Stimulated activated CD8-positive, alpha-beta memory T cell treated with anti-CD3 and anti-CD28 coated beads, Interleukin-4, amount 100 ng/mL, for 4 hours (primary cell): ENCODE data around the gene TMED6.
"Not testable (repeated sequence)": the region's sequence is repeated elsewhere in the genome, so short reads cannot be mapped to it uniquely, and the experiment has no call there.

ENCODE experiments used
- DNase-seq, 2 donors: peaks; one replicate each; pipeline ENCODE4 v3.0.0-alpha.2; 2020; ENCODE audit warnings: low read depth in 2 of 2, low spot score in 1 of 2

Gene TMED6

DNA sequence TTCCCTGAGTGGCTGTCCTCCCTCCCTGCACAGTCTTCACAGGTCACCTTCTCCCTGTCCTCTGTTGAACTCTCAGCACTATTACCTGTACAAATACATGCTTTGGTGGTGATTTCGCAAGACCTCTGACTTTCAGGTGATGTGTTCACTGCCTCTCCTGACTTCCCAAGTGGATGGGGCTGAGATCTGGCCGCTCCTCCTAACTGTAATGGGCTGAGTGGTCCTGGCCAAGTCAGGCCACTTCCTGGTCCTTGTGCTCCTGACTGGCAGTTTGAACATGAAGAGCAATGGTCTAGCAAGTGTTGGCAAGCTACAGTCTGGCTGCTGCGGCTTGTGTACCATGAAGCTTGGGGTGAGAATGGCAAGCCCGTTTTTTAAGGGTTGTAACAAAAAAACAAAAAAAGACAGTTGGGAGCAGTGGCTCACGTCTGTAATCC lies 11.7 kb upstream of the TMED6 start:
- no peak for DNase-seq

DNA sequence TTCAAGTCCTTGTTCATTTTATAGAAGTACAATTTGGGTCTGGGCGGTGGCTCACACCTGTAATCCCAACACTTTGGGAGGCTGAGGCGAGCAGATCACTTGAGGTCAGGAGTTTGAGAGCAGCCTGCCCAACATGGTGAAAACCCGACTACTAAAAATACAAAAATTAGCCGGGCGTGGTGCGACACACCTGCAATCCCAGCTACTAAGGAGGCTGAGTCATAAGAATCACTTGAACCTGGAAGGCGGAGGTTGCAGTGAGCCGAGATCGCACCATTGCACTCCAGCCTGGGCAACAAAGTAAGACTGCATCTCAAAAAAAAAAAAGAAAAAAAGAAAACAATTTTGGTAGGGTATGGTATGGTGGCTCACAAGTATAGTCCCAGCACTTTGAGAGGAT lies 8.5 kb upstream of the TMED6 start:
- DNase-seq = not testable (repeated sequence)

DNA sequence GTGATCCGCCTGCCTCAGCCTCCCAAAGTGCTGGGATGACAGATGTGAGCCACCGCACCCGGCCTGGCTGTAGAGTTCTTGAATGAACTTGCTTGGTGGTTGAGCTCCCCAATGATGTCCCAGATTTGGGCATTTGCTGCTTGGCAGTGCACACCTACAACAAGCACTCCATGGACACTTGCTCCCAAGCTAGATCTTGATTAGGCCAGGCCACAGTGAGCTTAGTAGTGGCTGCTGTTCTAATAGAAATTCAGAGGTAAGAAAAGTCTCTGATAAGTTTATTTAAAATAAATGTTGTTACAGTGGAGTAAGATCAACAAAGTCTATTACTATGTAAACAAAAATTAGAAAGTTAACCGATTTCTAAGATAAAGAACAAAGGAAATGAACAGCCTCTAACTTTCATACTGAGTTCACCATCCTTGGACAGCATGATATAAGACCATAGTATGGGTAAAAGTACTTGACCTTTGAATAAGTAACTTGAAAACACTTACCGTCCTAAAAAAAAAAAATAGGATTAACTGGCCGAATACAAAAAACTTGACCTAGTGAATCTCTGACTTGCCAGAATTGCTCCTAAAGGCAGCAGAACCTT lies 951 bp downstream of the TMED6 start:
- no peak for DNase-seq

DNA sequence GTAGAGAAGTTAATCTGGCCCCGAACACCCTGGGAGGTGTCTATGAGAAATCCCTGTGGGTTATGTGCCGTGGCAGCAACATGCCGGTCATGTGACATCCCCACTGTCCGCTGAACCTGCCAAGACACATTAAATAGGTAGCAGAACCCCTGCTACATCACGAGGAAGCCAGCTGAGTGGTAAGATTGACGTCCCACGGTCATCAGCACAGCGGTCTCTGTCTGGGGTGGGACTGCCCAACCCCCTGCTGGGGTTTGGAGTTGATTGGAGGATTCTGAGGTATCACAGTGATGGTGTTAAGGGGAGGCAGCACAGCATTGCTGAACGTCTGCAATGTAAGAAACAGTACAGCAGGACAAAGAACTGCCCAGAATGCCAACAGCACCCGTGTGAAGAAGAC lies 2.0 kb downstream of the TMED6 start:
- no peak for DNase-seq

DNA sequence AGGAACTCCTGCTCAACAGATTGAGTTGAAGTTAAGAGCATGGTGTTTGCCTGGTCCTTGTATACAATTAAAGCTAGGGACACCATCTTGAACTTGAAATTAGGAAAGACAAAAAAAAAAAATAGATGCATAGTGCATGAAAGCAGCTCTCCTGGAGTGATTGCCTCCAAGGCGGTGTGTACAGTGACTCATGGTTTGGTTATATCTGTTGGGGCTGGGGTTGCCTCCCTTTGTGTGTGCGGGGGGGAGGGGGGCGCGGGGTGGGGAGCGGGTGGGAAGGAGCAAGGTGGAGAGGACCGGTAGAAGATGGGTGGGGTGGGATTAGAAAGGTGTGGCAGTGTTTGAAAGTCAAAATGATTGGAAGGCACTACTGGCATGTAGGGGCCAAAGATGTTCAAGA lies 3.4 kb downstream of the TMED6 start:
- no peak for DNase-seq

DNA sequence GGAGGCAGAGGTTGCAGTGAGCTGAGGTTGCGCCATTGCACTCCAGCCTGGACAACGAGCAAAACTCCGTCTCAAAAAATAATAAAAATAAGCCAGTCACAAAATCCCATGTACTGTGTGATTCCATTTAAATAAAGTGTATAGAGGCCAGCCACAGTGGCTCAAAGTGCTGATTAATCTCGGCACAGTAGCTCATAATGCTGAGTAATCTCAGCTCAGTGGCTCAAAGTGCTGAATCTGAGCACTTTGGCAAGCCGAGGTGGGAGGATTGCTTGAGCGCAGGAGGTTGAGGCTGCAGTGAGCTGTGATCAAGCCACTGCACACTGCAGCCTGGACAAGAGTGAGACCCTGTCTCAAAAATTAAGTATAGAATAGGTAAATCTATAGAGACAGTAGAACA lies 4.9 kb downstream of the TMED6 start:
- DNase-seq = no peak

DNA sequence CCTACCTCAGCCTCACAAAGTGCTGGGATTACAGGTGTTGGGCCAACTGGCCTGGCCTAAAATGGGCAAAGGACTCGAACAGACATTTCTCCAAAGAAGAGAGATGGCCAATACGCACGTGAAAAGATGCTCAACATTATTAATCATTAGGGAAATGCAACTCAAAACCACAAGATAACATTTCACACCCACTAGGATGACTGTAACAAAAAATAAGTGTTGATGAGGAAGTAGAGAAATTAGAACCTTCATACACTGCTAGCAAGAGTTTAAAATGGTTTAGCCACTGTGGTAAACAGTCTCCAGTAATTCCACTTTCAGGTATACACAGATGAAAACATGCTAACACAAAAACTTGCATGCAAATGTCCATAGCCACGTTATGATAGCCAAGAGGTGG lies 5.7 kb downstream of the TMED6 start:
- no peak for DNase-seq

DNA sequence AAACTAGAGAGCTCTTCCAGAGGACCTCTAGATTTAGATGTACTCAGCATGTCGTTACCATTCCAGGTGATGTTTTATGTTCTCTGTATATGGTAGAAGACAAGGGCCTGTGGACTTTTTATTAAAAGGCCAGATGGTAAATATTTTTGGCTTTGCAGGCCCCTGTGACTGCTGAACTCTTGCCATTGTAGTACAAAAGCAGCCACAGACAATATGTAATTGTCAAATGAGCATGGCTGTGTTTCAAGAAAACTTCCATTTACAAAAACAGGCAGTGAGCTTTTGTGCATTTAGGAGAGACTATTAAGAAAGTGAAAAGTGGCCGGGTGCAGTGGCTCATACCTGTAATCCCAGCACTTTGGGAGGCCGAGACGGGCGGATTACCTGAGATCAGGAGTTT lies 7.4 kb downstream of the TMED6 start:
- no peak for DNase-seq

DNA sequence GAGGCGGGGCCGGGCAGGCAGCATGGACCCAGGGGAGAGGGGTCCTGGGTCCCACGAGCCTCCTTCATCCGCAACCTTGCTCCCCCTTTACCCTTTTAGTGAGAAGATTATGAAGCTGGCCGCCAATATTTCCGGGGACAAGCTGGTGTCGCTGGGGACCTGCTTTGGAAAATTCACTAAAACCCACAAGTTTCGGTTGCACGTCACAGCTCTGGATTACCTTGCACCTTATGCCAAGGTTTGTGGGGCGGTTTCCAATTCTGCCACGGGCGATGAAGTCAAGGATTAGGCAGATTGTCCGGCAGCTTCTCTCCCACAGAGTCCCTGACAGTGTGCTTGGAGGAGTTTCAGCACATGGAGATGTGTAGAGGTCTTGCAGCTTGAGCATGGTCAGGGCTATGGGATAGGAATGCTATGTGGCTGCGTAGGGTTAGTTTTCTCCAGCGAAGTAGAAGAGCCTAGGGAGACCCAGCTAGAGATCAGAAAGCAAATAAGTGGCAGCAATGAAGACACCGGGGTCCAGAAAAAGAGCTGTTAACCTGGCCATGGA lies 11.4 kb downstream of the TMED6 start:
- no peak for DNase-seq

DNA sequence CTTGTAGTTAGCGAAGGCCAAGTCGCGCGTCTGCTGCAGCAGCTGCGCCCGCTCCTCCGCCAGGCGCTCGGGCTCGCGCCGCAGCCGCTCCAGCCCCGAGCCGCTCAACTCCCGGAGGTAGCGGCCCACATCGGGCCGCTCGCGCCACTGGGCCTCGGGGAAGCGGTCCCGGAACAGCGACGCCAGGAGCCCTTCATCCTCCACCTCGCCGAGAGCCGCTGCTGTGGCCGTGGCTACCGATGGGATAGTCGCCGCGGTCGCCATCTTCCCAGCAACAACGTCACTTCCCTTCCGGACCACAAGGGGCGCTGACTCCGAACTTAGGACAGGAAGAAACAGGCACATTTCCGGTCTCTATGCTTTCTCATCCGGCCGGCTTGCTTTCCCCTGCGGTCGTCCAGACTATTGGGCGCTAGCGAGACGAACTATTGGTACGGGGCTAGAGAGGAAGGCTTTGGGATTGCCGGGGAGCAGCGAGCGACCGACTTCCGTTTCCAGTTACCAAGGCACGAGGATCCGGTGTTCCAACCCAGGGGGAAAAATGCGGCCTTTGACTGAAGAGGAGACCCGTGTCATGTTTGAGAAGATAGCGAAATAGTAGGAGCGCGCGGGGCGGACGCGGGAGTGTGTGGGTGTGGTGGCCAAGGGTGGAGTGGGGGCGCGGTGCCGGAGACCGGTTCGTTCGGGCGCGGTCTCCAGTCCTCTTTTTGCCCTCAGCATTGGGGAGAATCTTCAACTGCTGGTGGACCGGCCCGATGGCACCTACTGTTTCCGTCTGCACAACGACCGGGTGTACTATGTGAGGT lies 12.1 kb downstream of the TMED6 start, which contains the start of the genes COG8 and NIP7:
Gene COG8, minus strand, starts transcription at position 276 of the 806 bp plus-strand sequence. Its CDS starts 12 bp downstream, at position 264.
Gene NIP7, plus strand, starts transcription at position 484 of the 806 bp plus-strand sequence. Its CDS starts 58 bp downstream, at position 542.
- peak; percentile 81 to 85 for DNase-seq

DNA sequence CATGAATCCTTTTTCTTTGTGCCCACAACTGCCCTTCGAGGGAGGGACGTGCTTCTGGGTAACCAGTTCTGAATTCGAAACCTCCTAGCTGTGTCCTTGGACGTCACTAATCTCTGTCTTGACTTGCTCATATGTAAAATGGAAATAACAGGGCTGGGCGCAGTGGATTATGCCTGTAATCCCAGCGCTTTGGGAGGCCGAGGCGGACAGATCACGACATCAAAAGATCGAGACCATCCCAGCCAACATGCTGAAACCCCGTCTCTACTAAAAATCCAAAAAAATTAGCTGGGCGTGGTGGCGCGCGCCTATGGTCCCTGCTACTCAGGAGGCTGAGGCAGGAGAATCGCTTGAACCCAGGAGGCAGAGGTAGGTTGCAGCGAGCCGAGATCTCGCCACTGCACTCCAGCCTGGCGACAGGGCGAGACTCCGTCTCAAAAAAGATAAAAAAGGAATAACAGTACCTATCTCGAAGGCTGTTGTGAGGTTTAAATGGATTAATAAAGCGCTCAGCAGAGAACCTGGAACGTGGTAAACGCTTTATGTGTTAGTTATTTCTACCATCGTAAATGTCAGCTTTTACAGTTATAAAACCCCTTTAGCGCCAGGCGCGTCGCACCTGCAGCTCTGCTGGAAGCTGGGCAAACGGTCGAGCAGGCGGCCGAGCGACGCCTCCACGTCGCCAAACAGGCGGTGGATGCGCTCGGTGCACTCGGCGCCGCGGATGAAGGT lies 12.9 kb downstream of the TMED6 start:
- no peak for DNase-seq

DNA sequence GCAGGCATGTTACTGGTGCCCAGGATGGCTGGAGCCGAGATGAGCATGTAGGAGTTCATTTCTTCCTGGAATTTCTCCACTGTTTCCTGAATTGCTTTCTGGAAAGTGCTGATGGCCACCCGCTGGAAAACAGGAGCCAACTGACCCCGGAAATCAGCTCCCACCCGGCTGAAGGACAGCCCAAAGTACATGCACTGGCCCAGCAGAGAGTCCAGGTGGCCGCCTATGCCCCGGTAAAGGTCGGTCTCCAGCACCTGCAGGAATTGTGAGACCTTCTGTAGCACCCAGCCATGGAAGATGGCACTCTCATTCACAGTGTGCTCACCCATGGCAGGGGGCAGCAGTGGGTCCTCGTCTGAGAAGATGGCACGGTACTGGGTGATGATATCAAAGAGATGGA lies 16.9 kb downstream of the TMED6 start:
- no peak for DNase-seq

DNA sequence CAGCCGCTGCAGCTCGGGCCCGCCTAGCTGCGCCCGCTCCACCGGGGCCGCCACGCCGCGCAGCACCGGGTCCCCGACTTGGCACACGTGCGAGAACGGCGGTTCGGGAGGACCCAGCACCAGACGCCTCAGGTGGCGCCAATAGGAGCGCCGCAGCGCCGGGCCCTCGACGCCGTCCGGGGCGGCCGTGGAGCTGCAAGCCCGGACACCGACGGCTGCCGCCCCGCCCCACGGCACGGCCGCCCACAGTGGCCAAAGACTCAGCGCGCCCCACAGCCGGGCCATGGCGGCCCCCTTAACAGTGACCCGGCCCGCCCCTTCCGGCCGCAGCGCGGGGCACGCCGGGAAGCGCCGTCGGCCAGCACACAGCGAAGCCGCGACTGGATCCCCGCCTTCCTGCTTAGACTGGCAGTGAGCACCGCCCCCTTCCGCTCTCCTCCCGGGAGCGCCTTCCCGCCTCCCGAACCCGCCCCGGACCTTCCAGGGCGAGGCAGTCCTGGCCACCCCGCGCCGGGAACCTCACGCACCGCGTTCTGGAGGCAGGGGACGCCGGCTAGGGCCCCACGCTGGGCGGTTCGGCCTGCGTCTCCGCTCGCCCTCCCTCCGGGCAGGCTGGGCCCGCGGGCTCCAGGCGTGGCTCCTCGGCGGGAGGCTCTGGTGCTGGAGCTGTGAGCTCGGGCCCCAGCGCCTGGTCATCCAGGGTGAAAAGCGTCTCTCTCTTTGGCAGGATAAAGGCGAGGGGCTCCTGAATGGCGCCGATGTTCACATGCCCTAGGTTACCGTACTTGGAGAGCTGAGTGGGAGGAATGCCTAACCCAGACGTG lies 21.1 kb downstream of the TMED6 start, which contains the start of gene PDF:
Gene PDF, minus strand, starts transcription at position 303 of the 824 bp plus-strand sequence. Its CDS starts 18 bp downstream, at position 285.
- peak; percentile 48 to 74 for DNase-seq

DNA sequence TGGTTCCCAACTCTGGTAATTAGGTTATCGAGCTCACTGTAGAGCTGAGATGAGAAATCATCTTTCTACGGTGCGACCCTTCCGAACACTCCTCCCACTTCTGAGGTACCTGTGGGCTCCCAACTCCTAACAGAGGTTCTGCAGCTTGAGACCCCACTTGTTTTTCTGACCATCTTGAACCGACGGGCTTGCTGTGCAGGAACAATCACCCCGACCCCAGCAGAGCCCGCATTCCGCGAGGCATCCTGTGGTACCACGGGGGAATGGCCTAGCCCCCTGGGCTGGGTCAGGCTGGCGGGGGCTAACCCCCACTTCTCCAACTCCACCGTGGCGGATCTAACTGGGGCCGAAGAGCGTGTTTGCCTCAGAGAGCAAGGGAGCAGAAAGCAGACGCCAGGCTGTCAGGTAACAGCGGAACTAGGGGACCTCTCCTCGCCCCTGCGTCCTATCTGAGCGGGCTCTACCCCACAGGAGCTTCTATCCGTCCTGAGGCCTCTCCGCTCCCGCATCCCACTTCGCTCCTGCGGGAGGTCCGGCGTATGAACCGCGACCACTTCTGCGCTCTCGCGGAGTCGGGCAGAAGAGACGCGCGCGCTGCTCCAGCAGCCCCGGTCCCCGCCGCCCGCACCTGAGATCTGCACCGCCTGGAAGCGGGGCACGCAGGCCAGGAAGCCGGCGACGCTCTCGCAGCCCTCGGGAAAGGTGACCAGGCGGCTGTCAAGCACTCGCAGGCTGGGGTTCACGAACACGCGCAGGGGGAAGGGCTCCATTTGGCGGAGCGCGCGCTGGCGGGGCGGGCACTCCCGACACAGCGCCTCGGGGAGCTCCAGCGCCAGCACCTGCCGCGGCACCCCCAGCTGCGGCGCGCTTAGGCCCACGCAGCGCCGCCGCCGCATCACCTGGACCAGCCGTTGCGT lies 22.0 kb downstream of the TMED6 start:
- peak in 1 of 2 donors; percentile 26 for DNase-seq

DNA sequence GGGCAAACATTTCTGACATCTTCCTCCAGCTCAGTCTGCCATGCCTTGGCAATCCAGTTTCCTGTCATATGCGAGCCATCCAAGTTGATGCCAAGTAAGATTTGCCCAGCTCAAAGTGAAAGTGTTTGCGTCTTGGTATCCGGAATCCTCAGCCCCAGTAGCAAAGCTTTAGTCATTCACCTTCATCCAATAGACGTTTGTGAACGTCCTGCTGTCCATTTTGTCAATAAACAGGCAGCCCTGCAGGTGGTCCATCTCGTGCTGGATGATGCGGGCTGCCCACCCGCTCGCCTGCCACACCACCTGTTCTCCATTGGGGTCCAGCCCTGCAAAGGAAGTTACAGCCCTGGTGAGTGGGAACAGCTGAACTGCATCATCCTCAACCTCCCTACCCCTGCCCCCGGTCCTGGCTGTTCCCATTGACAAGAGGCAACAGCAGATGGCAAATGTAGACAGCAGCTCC lies 22.7 kb downstream of the TMED6 start:
- no peak for DNase-seq

DNA sequence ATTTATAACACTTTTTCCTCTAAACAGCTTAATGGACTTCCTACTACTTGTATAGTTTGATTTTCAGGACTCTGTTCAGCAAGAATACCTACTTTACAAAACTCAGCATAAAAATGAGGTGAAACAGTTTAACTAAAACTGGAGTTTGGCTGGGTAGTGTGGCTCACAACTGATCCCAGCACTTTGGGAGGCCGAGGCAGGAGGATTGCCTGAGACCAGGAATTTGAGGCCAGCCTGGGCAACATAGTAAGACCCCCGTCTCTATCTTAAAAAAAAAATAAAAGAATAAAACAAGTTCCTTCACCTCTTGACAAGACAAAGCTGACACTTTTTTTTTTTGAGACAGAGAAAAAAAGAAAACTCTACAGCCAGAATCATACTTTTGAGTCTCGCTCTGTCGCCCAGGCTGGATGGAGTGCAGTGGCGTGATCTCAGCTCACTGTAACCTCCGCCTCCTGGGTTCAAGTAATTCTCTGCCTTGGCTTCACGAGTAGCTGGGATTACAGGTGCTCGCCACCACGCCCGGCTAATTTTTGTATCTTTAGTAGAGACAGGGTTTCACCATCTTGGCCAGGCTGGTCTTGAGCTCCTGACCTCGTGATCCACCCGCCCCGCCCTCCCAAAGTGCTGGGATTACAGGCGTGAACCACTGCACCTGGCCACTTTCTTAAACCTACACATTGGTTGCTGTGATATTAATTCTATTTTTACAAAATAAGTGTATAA lies 23.8 kb downstream of the TMED6 start:
- DNase-seq = no peak

DNA sequence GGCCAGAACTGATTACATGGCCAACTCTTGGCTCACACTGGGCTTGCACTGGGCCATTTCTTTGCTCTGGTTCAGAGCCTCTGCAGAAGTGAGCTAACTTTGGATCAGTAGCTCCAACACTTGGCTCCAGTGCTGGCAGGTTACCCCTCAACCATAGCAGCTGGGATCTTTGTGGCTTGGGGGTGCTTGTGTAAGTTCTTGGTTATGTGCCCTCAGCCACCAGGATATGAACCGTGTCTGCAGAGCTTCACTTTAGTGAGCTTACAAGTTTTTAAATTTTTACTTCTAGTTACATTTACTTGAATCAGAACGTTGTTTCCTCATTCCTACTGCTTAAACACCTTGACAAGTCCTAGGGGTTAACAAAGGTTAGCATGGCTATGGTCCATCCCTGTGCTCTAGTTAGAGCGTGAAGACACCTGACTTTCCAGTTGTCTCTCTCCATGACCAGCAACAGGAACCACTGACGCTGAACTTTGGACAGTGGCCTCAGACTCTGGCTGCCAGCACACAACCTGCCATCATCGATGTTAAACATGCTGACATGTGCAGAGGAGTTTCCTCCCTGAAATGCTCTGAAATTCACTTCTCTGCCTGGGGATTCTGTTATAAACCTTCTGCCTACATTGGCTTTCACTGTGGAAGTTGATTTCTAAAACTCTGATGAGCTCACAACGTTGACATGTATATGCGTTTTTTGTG lies 25.3 kb downstream of the TMED6 start:
- DNase-seq = no peak

DNA sequence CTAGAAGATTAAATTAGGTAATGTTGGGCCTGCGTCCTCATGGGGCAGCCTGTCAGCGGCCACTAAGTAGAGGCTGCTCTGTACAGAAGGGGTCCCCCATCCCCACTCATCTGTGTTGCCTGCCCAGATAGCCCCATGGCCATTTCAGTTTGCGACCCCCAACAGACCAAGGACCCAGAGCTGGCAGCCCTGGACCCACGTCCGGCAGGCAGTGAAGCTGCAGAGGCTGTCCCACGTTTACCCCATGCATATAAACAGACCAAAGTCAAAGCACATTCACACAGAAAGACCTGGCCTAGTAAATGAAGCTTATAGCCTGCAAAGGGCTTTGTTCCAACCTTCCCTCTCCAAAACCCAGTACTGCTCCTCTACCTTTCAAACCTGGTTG lies 25.8 kb downstream of the TMED6 start:
- no peak for DNase-seq
